IMR-90 (cell line): Measurements from ENCODE around the gene NUCB1. TPM values are rescaled to one million over a fixed set of nuclear protein-coding genes. Genes with fewer than 3 reads are reported as not detected.

Source experiments
- ATAC-seq: fragments of 200-7000 bp; cut with Tn5 transposase; 2 replicates; pipeline ENCODE4 v1.9.1; 2020; ENCODE audit warnings: low read depth, mild to moderate bottlenecking, moderate library complexity
- BruUV-seq: library from RNA; stranded (reverse); fragments of 400-500 nt; replicated peaks from 2 replicates; lab custom pipeline; 2021; lab: Mats Ljungman, UMichigan
- CTCF ChIA-PET: fragments of 300-600 bp; formaldehyde crosslinking; extraction: SDS; loops from one replicate; lab custom pipeline; 2021; ENCODE audit warnings: antibody characterized with exemption; lab: Yijun Ruan, JAX
- POLR2A ChIA-PET: fragments of 300-600 bp; sonication (Branson Sonifier 250); formaldehyde crosslinking; loops from one replicate; lab custom pipeline; 2022; ENCODE audit warnings: antibody characterized with exemption; ENCODE audit not compliant: unreplicated experiment; lab: Charles Lee
- DNase-seq: peaks from one replicate; pipeline ENCODE4 v3.0.0; 2013
- H2AFZ ChIP-seq: replicated peaks from 2 replicates; pipeline ENCODE3; 2013; ENCODE audit warnings: low read length, mild to moderate bottlenecking; ENCODE audit not compliant: poor library complexity
- H2AK5ac ChIP-seq: 2 replicates; pipeline ENCODE4 v1.6.1; 2013; ENCODE audit warnings: low read depth, low read length, inconsistent platforms
- H2AK9ac ChIP-seq: replicated peaks from 2 replicates; pipeline ENCODE3; 2013; ENCODE audit warnings: mild to moderate bottlenecking, low read depth, low read length, moderate library complexity; ENCODE audit not compliant: poor library complexity
- H2BK120ac ChIP-seq: 2 replicates; pipeline ENCODE4 v1.6.1; 2013; ENCODE audit warnings: low read depth, low read length, inconsistent platforms
- H2BK15ac ChIP-seq: 3 replicates; pipeline ENCODE4 v1.6.1; 2013; ENCODE audit warnings: low read depth, low read length, inconsistent platforms
- H2BK20ac ChIP-seq: 2 replicates; pipeline ENCODE4 v1.6.1; 2013; ENCODE audit warnings: low read depth, mild to moderate bottlenecking, inconsistent platforms, low read length, moderate library complexity
- H2BK5ac ChIP-seq: 2 replicates; pipeline ENCODE4 v1.6.1; 2013; ENCODE audit warnings: mild to moderate bottlenecking, low read depth, low read length, inconsistent platforms; ENCODE audit not compliant: poor library complexity, severe bottlenecking
- H3K14ac ChIP-seq: replicated peaks from 2 replicates; pipeline ENCODE4 v1.6.1; 2013; ENCODE audit warnings: low read depth, low read length, inconsistent platforms
- H3K18ac ChIP-seq: 2 replicates; pipeline ENCODE4 v1.6.1; 2013; ENCODE audit warnings: low read depth, low read length, control low read depth
- H3K23ac ChIP-seq: 2 replicates; pipeline ENCODE4 v1.6.1; 2013; ENCODE audit warnings: low read depth, low read length, inconsistent platforms
- H3K27ac ChIP-seq: 2 replicates; pipeline ENCODE4 v1.5.1; 2013; ENCODE audit warnings: mild to moderate bottlenecking, control low read depth, low read length; ENCODE audit not compliant: insufficient read depth
- H3K27me3 ChIP-seq: 2 replicates; pipeline ENCODE4 v1.6.1; 2013; ENCODE audit warnings: low read length; ENCODE audit not compliant: control insufficient read depth, insufficient read depth
- H3K36me3 ChIP-seq: 2 replicates; pipeline ENCODE4 v1.6.1; 2013; ENCODE audit warnings: low read length, mixed read lengths; ENCODE audit not compliant: control insufficient read depth, insufficient read depth
- H3K4ac ChIP-seq: 2 replicates; pipeline ENCODE4 v1.6.1; 2013; ENCODE audit warnings: low read depth, low read length, inconsistent platforms
- H3K4me1 ChIP-seq: 2 replicates; pipeline ENCODE4 v1.6.1; 2013; ENCODE audit warnings: low read length, mixed read lengths; ENCODE audit not compliant: control insufficient read depth, insufficient read depth
- H3K4me2 ChIP-seq: 2 replicates; pipeline ENCODE4 v1.6.1; 2013; ENCODE audit warnings: low read depth, mild to moderate bottlenecking, control low read depth, low read length, moderate library complexity
- H3K4me3 ChIP-seq: 2 replicates; pipeline ENCODE4 v1.5.1; 2013; ENCODE audit warnings: low read depth, mild to moderate bottlenecking, control low read depth, low read length, moderate library complexity; ENCODE audit not compliant: insufficient read depth
- H3K56ac ChIP-seq: 2 replicates; pipeline ENCODE4 v1.6.1; 2013; ENCODE audit warnings: low read length, inconsistent platforms; ENCODE audit not compliant: insufficient read depth; ENCODE audit errors: extremely low read depth
- H3K79me1 ChIP-seq, 2 experiments: 2 replicates each; pipeline ENCODE4 v1.6.1; 2013; ENCODE audit warnings: low read length in 2 of 2, inconsistent platforms in 1 of 2, low read depth in 1 of 2
- H3K9ac ChIP-seq: 2 replicates; pipeline ENCODE4 v1.6.1; 2013; ENCODE audit warnings: low read depth, low read length, control low read depth
- H3K9me1 ChIP-seq: 2 replicates; pipeline ENCODE4 v1.6.1; 2013; ENCODE audit warnings: low read length, inconsistent platforms; ENCODE audit not compliant: insufficient read depth
- H3K9me3 ChIP-seq: 2 replicates; pipeline ENCODE4 v1.6.1; 2013; ENCODE audit warnings: low read length; ENCODE audit not compliant: control insufficient read depth, insufficient read depth
- H4K20me1 ChIP-seq: 2 replicates; pipeline ENCODE4 v1.6.1; 2013; ENCODE audit warnings: low read length, inconsistent platforms; ENCODE audit not compliant: insufficient read depth
- H4K5ac ChIP-seq: 2 replicates; pipeline ENCODE4 v1.6.1; 2013; ENCODE audit warnings: mild to moderate bottlenecking, low read depth, low read length, control low read depth
- H4K8ac ChIP-seq, 2 experiments: 2 replicates each; pipeline ENCODE4 v1.6.1; 2013; ENCODE audit warnings: low read depth in 2 of 2, low read length in 2 of 2, control low read depth in 1 of 2, inconsistent platforms in 1 of 2
- H4K91ac ChIP-seq: 2 replicates; pipeline ENCODE4 v1.6.1; 2013; ENCODE audit warnings: low read depth, low read length, inconsistent platforms; ENCODE audit not compliant: insufficient read depth
- BHLHE40 ChIP-seq: fragments of 150-350 bp; IDR thresholded peaks from 2 replicates; pipeline ENCODE4 v1.6.1; 2016; ENCODE audit warnings: mild to moderate bottlenecking, low read depth, low read length
- CEBPB ChIP-seq: IDR thresholded peaks from 2 replicates; pipeline ENCODE4 v1.6.1; 2012; ENCODE audit warnings: low read depth, low read length, improper control_type of control experiment
- CHD1 ChIP-seq: IDR thresholded peaks from 2 replicates; pipeline ENCODE4 v1.6.1; 2012; ENCODE audit warnings: low read depth, low read length, improper control_type of control experiment
- CTCF ChIP-seq: conservative IDR thresholded peaks from 2 replicates; pipeline ENCODE4 v1.5.1; 2012; ENCODE audit warnings: mild to moderate bottlenecking, low read depth, low read length, improper control_type of control experiment
- ELK1 ChIP-seq: fragments of 150-350 bp; IDR thresholded peaks from 2 replicates; pipeline ENCODE4 v1.6.1; 2016; ENCODE audit warnings: low read depth, mild to moderate bottlenecking, low read length, moderate library complexity, borderline replicate concordance
- FOS ChIP-seq: fragments of 150-350 bp; IDR thresholded peaks from 2 replicates; pipeline ENCODE4 v1.6.1; 2016; ENCODE audit warnings: low read depth, low read length
- MAFK ChIP-seq: IDR thresholded peaks from 2 replicates; pipeline ENCODE4 v1.6.1; 2012; ENCODE audit warnings: low read depth, low read length, improper control_type of control experiment
- MAZ ChIP-seq: IDR thresholded peaks from 2 replicates; pipeline ENCODE4 v1.6.1; 2012; ENCODE audit warnings: low read depth, mild to moderate bottlenecking, low read length, improper control_type of control experiment, moderate library complexity, borderline replicate concordance
- MXI1 ChIP-seq: IDR thresholded peaks from 2 replicates; pipeline ENCODE4 v1.6.1; 2012; ENCODE audit warnings: low read depth, mild to moderate bottlenecking, low read length, moderate library complexity, borderline replicate concordance
- NFE2L2 ChIP-seq: fragments of 150-350 bp; IDR thresholded peaks from 2 replicates; pipeline ENCODE4 v1.6.1; 2016; ENCODE audit warnings: low read depth, mild to moderate bottlenecking, low read length
- POLR2A ChIP-seq: IDR thresholded peaks from 2 replicates; pipeline ENCODE4 v1.6.1; 2012; ENCODE audit warnings: mild to moderate bottlenecking, low read depth, low read length
- RAD21 ChIP-seq: IDR thresholded peaks from 2 replicates; pipeline ENCODE4 v1.6.1; 2012; ENCODE audit warnings: low read length, improper control_type of control experiment
- RCOR1 ChIP-seq: IDR thresholded peaks from 2 replicates; pipeline ENCODE4 v1.6.1; 2012; ENCODE audit warnings: mild to moderate bottlenecking, low read length, improper control_type of control experiment; ENCODE audit not compliant: insufficient replicate concordance
- RFX5 ChIP-seq: IDR thresholded peaks from 2 replicates; pipeline ENCODE4 v1.8.0; 2012; ENCODE audit warnings: low read depth, mild to moderate bottlenecking, low read length, moderate library complexity
- SMC3 ChIP-seq: fragments of 150-350 bp; IDR thresholded peaks from 2 replicates; pipeline ENCODE4 v1.6.1; 2016; ENCODE audit warnings: low read depth, mild to moderate bottlenecking, antibody characterized with exemption, low read length, moderate library complexity
- WGBS, 2 experiments: methylation state at CpG; one replicate each; pipeline versions ENCODE4 v1.1.5 to v1.1.7; 2013; ENCODE audit warnings: missing lambda C conversion rate in 2 of 2; ENCODE audit not compliant: insufficient read length in 1 of 2; ENCODE audit errors: extremely low coverage in 2 of 2; 5-methylcytosine and 5-hydroxymethylcytosine counted together
- dilution Hi-C: fragments of 300-500 bp; cut with HindIII; formaldehyde crosslinking; loops from one replicate; pipeline ENCODE4 v1.14.3; 2018; ENCODE audit warnings: low sequenced_read_pairs; ENCODE audit not compliant: unreplicated experiment
- in situ Hi-C: fragments of 300-500 bp; cut with MboI; formaldehyde crosslinking; loops from 3 replicates; pipeline ENCODE4 v1.14.3; 2019; ENCODE audit warnings: low sequenced_read_pairs, inconsistent platforms, mixed read lengths
- intact Hi-C: fragments of 100-400 bp; cut with micrococcal nuclease; formaldehyde crosslinking; loops from 2 replicates; pipeline ENCODE4 v1.10.0; 2022
- polyA plus RNA-seq, 3 experiments: library from polyadenylated mRNA; depleted of rRNA; stranded (reverse); fragments of >200 nt; gene quantifications; 2 replicates each; pipeline ENCODE4 v1.2.3, GENCODE V29; 2012; ENCODE audit warnings: low replicate concordance in 1 of 3
- total RNA-seq: library from RNA; depleted of rRNA; stranded (reverse); fragments of >200 nt; gene quantifications from 2 replicates; pipeline ENCODE4 v1.2.3, GENCODE V29; 2012
- TF ChIP-seq, protein P1 (sequence below): fragments of 150-350 bp; IDR thresholded peaks from 2 replicates; pipeline ENCODE4 v1.6.1; 2017; ENCODE audit warnings: mild to moderate bottlenecking, antibody characterized with exemption, low read length, low read depth

Gene NUCB1
- total and polyA plus RNA-seq, 2 of the 4 experiments (the other 2 are of a cell fraction), result 37.3 to 253 TPM

DNA sequence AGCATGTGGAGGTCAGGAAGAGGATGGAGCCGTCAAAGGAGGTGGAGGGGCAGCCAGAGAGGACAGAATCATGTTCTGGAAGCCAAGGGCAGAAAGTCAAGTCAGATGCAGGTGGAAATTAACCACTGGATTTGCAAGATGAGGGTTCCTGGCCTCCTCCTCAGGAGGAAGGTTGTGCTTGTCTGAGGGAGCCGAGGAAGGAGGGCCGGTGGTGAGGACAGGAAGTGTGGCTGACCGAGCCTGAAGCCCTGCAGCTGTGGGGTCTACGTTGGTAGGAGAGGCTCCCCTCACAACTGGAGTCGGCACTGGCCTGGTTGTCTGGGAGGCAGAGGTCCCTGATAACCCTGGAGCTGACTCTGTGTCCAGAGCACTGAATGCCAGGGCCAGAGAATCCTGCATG, 18.0 kb downstream of the NUCB1 start:
- no peak overlapping the region for H4K91ac ChIP-seq

More for the DNA sequence above, 18.0 kb downstream of the NUCB1 start:
- intact Hi-C loops (no loop called here), dilution Hi-C loops (no loop called here), in situ Hi-C loops (no loop called here)
- Histone ChIP-seq H3K9me3 (no peaks in the 10 kb centered on the region), H3K4me1 (no peaks in the 10 kb centered on the region), H3K36me3 (peaks cover 60% of the 10 kb centered on the region), H3K23ac (no peak overlapping the region), H3K79me1 (0 out of 4 replicates have a peak, but pooled peaks cover 0 to 8% of the 10 kb centered on the region in 2 experiments), H3K27me3 (no peaks in the 10 kb centered on the region), H3K4me3 (no peak overlapping the region), H2AK9ac (no peak overlapping the region), H2BK15ac (no peak overlapping the region), H4K20me1 (no peaks in the 10 kb centered on the region; the same call in 1 of the 2 replicates), H2AFZ (no peak overlapping the region), H3K27ac (no peak overlapping the region), H3K4me2 (no peak overlapping the region), H2BK5ac (no peak overlapping the region), H2AK5ac (no peak overlapping the region), H3K18ac (no peak overlapping the region), H4K8ac (no peak overlapping the region), H2BK20ac (no peak overlapping the region), H2BK120ac (no peak overlapping the region), H3K14ac (no peak overlapping the region), H3K56ac (no peak overlapping the region), H3K4ac (no peak overlapping the region), H3K9me1 (0 out of 2 replicates have a peak, but pooled peaks cover 3% of the 10 kb centered on the region), H3K9ac (no peak overlapping the region), H4K5ac (no peak overlapping the region)
- ChIA-PET CTCF (interaction anchor here (0.6 kb wide), 2 partner anchors 12 to 47 kb away, joined by 3 to 4 read pairs; partner anchors contain the start of gene FTL), POLR2A (no interaction called here)
- BruUV-seq, result no TSS peak
- no peak for DNase-seq
- WGBS, 2 experiments, result 88% methylated on average over 1 of the region's 6 CpGs; no CpG with 5 or more reads in 1 of the 2 experiments
- ATAC-seq, result no peak
- TF ChIP-seq POLR2A (no peak), RFX5 (no peak), MXI1 (no peak), SMC3 (no peak), CEBPB (no peak), RCOR1 (no peak), ELK1 (no peak), BHLHE40 (no peak), CHD1 (no peak), NFE2L2 (no peak), FOS (no peak), MAFK (no peak), MAZ (no peak), RAD21 (no peak), CTCF (no peak)
- TF ChIP-seq, protein P1, sequence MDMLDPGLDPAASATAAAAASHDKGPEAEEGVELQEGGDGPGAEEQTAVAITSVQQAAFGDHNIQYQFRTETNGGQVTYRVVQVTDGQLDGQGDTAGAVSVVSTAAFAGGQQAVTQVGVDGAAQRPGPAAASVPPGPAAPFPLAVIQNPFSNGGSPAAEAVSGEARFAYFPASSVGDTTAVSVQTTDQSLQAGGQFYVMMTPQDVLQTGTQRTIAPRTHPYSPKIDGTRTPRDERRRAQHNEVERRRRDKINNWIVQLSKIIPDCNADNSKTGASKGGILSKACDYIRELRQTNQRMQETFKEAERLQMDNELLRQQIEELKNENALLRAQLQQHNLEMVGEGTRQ, result no peak
